ENCODE results near the gene OR13C4.
"Not testable (repeated sequence)": the region's sequence is repeated elsewhere in the genome, so short reads cannot be mapped to it uniquely, and the experiment has no call there.

The OR13C4 gene

GRCh38 chr9:104527109-104527508 is at the start of gene OR13C4:
Gene OR13C4 (minus strand): TSS chr9:104527209. CDS start chr9:104527209, 0 bp downstream.
- no peak for DNase-seq

DNA sequence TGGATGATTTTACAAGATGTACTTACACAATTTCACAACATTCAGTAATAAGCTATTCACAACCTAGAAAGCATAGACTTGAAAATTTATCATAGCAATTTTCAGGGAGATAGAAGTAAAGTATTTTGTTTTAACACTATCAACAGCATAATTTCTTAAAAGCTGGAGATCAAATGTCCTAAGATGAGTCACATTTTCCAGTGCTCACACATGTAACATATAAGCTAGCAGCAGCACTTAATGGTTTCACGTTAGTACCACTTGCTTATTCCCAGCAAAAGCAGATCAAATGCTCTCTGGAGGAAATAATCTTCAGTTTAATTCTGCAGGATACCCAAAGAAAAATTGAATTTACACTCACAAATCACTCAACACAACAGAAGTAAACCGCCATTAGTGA is 48.4 kb upstream of the OR13C4 start:
- DNase-seq: no peak

GRCh38 chr9:104572612-104573011 is 45.6 kb upstream of the OR13C4 start:
- DNase-seq: no peak

DNA sequence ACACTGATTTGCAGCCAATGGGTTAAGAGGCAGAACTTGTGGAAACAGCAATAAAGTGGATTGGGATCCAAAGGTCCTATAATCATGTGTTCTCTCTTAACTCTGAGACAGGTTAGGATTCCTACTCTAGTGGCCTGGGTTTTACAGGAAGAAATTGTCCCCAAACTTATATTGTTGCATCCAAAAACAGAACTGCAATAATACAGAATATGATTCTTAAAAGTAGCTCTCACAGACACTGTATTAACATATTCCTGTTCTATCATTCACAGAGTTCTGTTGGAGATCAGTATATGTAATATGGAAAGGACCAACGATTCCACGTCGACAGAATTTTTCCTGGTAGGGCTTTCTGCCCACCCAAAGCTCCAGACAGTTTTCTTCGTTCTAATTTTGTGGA is 41.9 kb upstream of the OR13C4 start, which contains the start of gene OR13C8:
TSS of gene OR13C8 (plus strand) at position 301 of the 400 bp plus-strand sequence. CDS start at position 301, 0 bp downstream.
- DNase-seq: no peak

GRCh38 chr9:104564358-104564757 is 37.3 kb upstream of the OR13C4 start:
- no peak for DNase-seq

- DNase-seq: no peak
Observed at GRCh38 chr9:104556830-104557634, 30.0 kb upstream of the OR13C4 start.

DNA sequence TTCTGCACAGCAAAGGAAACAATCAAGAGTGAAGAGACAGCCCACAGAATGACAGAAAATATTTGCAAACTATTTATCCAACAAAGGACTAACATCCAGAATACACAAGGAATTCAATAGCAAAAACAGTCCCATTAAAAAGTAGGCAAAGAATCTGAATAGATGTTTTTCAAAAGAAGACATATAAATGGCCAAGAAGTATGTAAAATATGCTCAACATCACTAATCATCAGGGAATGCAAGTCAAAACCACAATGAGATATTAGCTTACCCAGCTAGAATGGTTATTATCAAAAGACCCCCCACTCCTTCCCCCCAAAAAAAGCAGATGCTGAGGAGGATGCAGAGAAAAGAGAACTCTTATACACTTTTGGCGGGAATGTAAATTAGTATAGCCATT is 28.5 kb upstream of the OR13C4 start:
- DNase-seq: no peak

GRCh38 chr9:104553261-104553660 is 26.3 kb upstream of the OR13C4 start:
- DNase-seq: no peak

DNA sequence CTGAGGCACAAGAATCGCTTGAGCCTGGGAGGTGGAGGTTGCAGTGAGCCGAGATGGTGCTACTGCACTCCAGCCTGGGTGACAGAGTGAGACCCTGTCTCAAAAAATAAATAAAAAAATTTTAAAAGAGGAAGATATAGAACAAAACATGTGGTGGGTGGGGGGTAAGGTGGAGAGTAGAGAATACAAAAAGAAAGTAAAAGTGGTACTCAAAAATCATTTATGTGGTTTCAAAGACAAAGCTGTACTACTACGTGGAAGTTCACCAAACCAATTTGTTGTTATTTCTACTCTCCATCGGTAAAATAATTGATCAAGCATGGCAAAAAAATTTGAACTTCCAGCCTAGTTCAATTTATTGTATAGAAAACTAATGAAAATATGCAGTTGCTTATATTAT is 17.6 kb upstream of the OR13C4 start:
- no peak for DNase-seq

- DNase-seq: no peak
Observed at GRCh38 chr9:104539275-104539674, 12.3 kb upstream of the OR13C4 start.

GRCh38 chr9:104536756-104537155 is 9.7 kb upstream of the OR13C4 start, which contains the start of gene OR13C3:
Gene OR13C3 (minus strand): TSS chr9:104536856. CDS start chr9:104536723, 133 bp downstream.
- DNase-seq: no peak

- not testable (repeated sequence) for DNase-seq
Observed at GRCh38 chr9:104520241-104520640, 6.8 kb downstream of the OR13C4 start.

DNA sequence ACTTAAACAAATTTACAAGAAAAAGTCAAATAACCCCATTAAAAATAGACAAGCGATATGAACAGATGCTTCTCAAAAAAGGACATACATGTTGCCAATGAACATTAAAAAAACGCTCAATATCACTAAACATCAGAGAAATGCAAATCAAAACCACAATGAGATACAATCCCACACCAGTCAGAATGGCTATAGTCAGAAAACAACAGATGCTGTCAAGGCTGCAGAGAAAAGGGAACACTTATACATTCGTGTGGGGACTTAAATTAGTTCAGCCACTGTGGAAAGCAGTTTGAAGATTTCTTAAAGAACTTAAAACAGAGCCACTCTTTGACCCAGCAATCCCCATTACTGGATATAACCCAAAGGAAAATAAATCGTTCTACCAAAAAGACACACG is 12.1 kb downstream of the OR13C4 start:
- DNase-seq: no peak

DNA sequence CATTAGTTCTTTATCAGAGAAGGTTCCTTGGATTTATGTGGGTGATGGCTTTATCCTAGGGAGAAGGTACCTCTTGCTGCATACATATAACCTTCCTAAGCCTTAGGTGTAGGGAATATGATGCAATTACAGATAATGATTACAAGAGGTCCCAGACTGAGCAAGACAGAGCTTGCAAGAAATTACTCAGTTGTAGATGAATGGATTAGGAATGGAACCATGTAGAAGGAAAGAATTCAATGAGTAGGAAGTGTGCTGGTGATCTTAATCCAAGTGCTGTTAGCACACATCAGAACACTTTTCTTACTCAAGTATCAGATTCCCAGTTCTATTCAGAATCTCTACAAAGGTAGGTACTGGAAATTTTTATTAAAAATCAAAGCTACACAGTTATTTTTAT is 20.4 kb downstream of the OR13C4 start:
- no peak for DNase-seq

DNA sequence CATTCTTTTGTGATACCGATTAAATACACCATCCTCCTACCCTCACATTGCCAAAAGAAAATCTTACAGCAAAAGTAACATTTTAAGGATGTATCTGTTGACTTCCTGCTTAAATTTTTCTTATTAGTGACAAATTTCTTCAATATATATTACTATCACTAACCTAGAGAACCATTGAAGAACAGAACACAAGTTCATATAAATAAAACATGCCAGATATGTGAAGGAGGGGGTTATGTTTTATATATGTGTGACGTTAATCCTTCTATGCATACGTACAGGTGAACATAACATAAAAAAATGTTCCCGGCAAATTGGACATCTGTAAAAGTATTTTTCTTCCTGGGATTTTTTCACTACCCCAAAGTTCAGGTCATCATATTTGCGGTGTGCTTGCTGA is 23.0 kb downstream of the OR13C4 start, which contains the start of gene OR13F1:
TSS of gene OR13F1 (plus strand) at position 301 of the 400 bp plus-strand sequence. CDS start at position 301, 0 bp downstream.
- DNase-seq: no peak

GRCh38 chr9:104503440-104503839 is 23.6 kb downstream of the OR13C4 start:
- DNase-seq: no peak

- no peak for DNase-seq
Observed at GRCh38 chr9:104494808-104495207, 32.2 kb downstream of the OR13C4 start.

DNA sequence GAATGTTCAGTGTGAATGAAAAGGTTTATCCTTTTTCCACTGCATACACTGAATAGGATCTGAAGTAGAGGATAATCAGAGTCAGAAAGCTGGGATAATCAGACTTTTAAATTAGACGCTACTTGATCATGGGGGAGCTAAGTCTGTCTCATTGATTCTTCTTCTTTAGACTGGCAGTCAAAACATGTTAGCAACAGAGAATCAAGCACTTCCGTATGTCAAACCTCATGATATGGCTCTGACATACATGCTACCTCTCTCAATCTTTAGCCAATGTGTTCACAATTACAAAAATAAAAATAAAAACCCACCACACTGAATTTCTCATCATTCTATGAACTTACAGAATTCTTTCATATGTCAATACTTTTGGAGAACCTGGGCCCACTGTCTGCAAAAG is 42.0 kb downstream of the OR13C4 start:
- no peak for DNase-seq

DNA sequence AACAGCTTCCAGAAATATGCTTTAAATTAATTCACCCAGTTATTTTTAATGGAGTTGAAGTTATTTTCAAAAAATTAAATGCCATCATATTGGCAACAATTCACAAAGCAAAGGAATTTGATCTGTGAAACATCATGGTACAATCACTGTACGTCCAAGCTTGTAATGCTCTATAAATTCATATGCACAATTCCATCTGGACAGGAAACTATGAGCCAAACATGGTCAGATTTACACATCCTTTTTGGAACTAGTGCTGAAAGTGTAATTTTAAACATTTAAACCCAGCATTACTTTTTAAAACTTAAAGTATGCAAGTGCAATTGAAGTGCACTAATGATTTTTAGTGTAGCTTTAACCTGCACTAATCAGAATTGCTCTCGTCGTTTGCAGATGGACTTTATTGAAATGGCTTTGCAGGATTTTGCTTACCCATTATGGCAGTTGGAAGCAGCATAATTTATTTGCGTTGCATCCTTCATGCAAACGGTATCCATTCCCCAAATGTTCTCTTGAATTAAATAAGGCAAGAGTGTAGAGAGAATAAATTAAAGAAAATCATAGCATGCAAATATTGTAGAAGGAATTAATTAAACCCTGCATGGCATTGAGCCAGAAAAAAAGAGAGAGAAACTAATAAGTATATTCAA is 44.0 kb downstream of the OR13C4 start:
- no peak for DNase-seq
